GM21367 (cell line): Measurements from ENCODE around the gene KIF1C.
"Not testable (repeated sequence)": the region's sequence is repeated elsewhere in the genome, so short reads cannot be mapped to it uniquely, and the experiment has no call there.

Experiments used
- ATAC-seq: cut with Tn5 transposase; IDR thresholded peaks from one replicate; pipeline ENCODE4 v1.9.1; 2021; ENCODE audit not compliant: unreplicated experiment

KIF1C gene

DNA sequence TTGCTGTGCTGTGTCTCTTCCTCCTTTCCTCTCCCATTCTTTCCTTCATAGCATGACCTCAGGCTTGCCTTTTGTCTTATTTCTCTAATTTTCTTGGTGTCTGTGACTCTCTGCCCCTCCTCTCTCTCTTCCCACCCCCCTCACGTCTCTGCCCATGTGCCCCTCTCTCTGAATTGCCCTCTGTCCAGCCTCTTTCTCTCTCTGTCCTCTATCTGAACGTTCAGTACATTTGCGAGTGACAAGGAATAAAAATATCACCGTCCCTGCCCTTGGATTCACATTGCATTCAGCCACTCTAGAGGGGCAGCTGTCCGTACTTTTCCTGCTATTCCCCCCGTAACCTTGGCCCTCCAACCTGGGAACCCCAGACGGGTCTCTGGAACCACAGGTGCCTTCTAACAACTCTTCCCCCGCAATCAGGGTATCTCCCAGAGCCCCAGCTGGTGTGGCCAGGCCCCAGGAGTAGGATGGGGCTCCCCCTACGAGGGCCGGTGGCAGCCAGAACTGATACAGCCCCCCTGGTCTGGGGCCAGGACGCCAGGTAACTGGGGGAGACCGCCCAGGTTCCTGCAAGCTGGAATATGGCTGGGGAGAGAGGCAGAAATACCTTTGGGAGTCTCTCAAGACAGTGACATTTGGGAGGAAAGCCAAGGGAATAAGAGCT, 1.8 kb downstream of the KIF1C start:
- no peak for ATAC-seq

DNA sequence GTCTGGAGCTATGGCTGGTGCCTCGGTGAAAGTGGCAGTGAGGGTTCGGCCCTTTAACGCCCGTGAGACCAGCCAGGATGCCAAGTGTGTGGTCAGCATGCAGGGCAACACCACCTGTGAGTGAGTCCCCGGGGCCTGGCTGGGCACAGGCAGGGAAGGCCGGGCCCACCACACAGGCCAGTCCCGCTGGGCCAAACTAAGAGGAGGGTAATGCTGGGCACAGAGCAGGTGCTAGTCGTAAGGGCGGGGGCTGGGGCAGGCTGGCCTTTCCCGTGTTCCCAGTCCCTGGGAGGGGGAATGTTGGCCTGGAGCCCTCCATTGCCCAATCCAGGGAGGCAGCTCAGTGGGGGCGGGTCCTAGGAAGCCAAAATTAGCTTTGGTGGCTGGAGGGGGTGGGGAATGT, 2.5 kb downstream of the KIF1C start:
- no peak for ATAC-seq

DNA sequence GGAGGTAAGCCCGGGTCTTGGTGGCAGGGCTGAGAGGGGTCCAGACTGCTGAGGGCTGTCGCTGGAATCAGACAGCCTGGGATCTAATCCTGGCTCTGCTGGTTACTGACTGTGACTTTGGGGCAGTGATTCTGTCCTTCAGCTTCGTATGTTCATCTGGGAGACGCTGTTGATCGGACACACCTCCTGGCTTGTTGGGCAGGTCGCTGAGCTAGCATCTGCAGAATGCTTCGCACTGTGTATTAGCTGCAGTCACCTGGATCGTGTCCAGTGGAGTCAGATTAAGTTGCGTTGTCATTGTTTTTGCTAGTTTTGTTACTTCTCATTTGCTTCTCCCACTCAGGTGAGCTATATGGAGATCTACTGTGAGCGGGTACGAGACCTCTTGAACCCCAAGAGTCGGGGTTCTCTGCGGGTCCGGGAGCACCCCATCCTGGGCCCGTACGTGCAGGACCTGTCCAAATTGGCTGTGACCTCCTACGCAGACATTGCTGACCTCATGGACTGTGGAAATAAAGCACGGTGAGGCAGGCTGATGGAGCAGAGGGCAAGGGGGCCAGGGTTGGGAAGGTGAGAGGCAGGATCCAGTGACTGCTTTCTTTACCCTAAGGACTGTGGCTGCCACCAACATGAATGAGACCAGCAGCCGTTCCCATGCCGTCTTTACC, 4.5 kb downstream of the KIF1C start:
- no peak for ATAC-seq

GRCh38 chr17:5003214-5003867, 5.6 kb downstream of the KIF1C start:
- no peak for ATAC-seq

DNA sequence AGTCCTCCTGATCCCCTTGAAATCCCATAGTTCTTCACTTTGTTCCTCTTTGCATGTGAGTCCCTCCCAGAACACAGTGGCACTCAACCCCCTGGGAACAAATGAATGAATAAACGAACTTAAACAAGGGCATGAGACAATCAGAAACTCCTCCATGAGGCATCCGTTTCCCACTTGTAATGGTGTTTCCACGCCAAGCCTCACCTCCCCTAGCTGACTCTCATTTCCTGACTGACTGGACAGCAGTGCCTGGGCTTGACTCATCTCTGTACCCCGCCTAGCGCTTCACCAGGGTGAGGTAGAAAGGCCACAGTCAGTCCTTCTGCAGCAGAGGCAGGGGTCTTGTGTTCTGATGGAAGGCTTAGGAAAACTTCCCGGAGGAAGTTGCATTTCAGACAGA, 14.2 kb downstream of the KIF1C start:
- ATAC-seq: no peak

DNA sequence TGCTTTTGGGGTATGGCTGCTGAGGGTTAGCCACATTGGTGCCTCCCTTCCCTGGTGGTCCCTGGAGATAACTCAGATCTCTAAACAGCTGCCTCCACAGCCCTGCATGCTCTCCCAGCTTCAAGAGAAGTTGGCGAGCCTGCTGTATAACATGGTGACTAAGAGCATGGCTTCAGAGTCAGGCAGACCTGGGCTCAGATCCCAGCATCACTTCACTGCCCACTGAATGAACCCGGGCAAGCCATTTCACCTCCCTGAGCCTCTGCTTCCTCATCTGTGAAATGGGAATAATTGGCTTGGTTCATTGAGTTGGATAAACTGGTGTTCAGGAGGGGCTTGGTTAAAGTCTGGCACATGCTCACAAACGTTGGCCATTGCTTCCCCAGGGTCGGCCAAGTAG, 16.6 kb downstream of the KIF1C start:
- no peak for ATAC-seq

DNA sequence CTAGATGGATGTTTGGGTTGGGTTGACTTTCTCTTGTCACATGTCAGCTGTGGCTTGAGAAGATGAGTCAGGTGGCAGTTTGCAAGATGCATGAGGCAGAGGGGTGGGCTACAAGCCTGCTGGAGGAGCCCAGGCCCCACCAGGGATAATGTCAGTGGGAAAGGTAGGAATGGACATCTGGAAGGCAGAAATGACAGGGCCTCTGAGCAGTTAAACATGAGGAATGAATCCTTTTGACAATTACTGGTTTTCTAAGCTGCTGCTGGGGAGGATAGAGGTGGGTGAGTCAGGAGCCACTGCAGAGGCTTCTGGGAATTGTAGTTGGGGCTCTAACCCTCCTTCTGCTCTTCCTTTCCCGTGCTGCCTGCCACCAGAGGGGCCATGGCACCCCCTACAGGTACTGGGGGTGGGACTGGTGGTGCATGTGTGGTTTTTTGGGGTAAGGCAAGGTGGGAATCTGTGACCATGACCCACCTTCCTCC, 21.8 kb downstream of the KIF1C start:
- no peak for ATAC-seq

- ATAC-seq: no peak
Measured at GRCh38 chr17:5020502-5021023, 22.8 kb downstream of the KIF1C start.

DNA sequence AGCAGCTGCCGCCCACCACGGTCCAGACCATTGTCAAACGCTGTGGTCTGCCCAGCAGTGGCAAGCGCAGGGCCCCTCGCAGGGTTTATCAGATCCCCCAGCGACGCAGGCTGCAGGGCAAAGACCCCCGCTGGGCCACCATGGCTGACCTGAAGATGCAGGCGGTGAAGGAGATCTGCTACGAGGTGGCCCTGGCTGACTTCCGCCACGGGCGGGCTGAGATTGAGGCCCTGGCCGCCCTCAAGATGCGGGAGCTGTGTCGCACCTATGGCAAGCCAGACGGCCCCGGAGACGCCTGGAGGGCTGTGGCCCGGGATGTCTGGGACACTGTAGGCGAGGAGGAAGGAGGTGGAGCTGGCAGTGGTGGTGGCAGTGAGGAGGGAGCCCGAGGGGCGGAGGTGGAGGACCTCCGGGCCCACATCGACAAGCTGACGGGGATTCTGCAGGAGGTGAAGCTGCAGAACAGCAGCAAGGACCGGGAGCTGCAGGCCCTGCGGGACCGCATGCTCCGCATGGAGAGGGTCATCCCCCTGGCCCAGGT, 24.5 kb downstream of the KIF1C start:
- ATAC-seq: no peak

- no peak for ATAC-seq
Measured at GRCh38 chr17:5023588-5024147, 25.9 kb downstream of the KIF1C start.

GRCh38 chr17:5024604-5025003, 26.9 kb downstream of the KIF1C start:
- no peak for ATAC-seq

DNA sequence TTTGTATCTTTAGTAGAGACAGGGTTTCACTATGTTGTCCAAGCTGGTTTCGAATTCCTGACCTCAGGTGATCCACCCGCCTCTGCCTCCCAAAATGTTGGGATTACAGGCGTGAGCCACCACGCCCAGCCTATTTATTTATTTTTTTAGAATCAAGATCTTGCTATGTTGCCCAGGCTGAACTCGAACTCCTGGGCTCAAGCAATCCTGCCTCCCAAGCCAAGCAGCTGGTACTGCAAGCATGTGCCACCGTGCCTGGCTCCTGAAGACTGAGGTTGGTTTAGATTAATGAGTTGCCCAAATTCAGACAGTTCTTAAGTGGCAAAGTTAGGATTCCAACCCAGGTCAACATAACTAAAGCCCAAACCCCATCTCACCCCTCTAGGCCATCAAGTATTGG, 29.5 kb downstream of the KIF1C start:
- no peak for ATAC-seq

GRCh38 chr17:5027916-5028315, 30.2 kb downstream of the KIF1C start:
- ATAC-seq: no peak

- ATAC-seq: not testable (repeated sequence)
Measured at GRCh38 chr17:5030168-5030567, 32.4 kb downstream of the KIF1C start.

GRCh38 chr17:5031365-5032082, 33.8 kb downstream of the KIF1C start:
- peak; percentile 53 for ATAC-seq

GRCh38 chr17:5032865-5033264, 35.1 kb downstream of the KIF1C start:
- no peak for ATAC-seq

GRCh38 chr17:5033352-5034015, 35.7 kb downstream of the KIF1C start:
- ATAC-seq: no peak

DNA sequence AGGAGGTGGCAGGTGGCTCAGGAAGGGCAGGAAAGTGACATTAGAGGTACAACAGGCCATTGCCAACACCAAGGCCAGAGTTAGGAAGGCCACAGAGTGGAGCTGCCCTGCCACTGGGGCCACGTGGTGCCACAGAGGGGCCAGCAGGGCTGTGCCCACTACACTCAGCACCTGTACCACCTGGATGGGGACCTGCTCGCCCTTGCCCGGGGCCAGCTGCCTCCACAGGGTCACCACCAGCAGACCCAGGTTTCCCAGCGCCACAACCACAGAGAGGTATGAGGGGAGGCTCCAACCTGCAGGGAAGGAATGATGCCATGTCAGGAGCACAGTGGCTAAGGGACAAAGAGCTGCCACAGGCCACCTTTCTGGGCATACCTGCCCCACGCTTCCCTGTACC, 36.3 kb downstream of the KIF1C start:
- ATAC-seq: no peak

DNA sequence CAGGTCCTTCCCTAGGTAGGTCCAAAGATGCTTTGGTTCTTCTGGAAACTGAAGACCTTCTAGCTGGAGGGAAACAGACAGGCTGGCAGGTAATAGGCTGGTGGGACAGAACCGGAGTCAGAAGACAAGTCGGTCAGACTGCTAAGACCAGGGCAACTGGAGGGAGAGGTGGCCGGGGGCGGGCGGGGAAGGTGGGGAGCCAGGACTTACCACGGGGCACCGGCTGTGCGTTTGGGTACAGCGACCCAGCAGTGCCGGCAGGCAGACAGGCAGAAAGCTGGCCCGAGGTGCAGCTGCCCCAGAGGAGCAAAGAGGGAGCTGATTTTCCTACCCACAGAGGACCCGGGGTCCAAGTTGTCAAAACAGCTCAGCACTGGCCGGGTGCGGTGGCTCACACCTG, 36.9 kb downstream of the KIF1C start:
- no peak for ATAC-seq

GRCh38 chr17:5035315-5035714, 37.6 kb downstream of the KIF1C start, which contains the start of gene SLC52A1:
SLC52A1 (minus strand) TSS chr17:5035426; CDS start chr17:5034606, 820 bp downstream.
- no peak for ATAC-seq
